Endothelial cell of umbilical vein (primary cell): ENCODE measurements around the gene SASH3. TPM values are rescaled to one million over a fixed set of nuclear protein-coding genes. Genes with fewer than 3 reads are reported as not detected.

Source experiments
- BruUV-seq: library from RNA; stranded (reverse); fragments of 400-500 nt; replicated peaks from 2 replicates; lab custom pipeline; 2021; lab: Mats Ljungman, UMichigan
- CTCF ChIA-PET: fragments of 300-600, 350-600 bp; sonication (Branson Sonifier 250); formaldehyde crosslinking; loops from one replicate; lab custom pipeline; 2021; ENCODE audit warnings: antibody characterized with exemption, inconsistent platforms; lab: Charles Lee
- POLR2A ChIA-PET: fragments of 300-600, 350-600 bp; sonication (Branson Sonifier 250); formaldehyde crosslinking; loops from one replicate; lab custom pipeline; 2021; ENCODE audit warnings: antibody characterized with exemption, inconsistent platforms; lab: Charles Lee
- DNase-seq: peaks from one replicate; pipeline ENCODE4 v3.0.0-alpha.2; 2011; ENCODE audit warnings: low read depth, low spot score
- FAIRE-seq: peaks from 2 replicates; lab custom pipeline; 2011; peaks lifted over from hg19 to GRCh38; lab: Jason Lieb, UNC
- H2AFZ ChIP-seq: 2 replicates; pipeline ENCODE4 v1.6.0; 2012; ENCODE audit warnings: low read depth, low read length, control low read depth, inconsistent platforms
- H3K27ac ChIP-seq: 2 replicates; pipeline ENCODE4 v1.5.1; 2011; ENCODE audit warnings: low read depth, mild to moderate bottlenecking, control low read depth, low read length, moderate library complexity; ENCODE audit not compliant: insufficient read depth
- H3K27me3 ChIP-seq, 2 experiments: 2 replicates each; pipeline versions ENCODE4 v1.6.0 to v1.6.1; 2011; ENCODE audit warnings: low read length in 2 of 2, mixed read lengths in 1 of 2; ENCODE audit not compliant: control insufficient read depth in 2 of 2, insufficient read depth in 2 of 2
- H3K36me3 ChIP-seq, 2 experiments: 2 replicates in 1 of 2; 3 replicates in 1 of 2; pipeline ENCODE4 v1.5.1; 2011; ENCODE audit warnings: low read length in 2 of 2, mild to moderate bottlenecking in 1 of 2, moderate library complexity in 1 of 2; ENCODE audit not compliant: control insufficient read depth in 2 of 2, insufficient read depth in 2 of 2; ENCODE audit errors: extremely low read depth in 1 of 2
- H3K4me1 ChIP-seq: 3 replicates; pipeline ENCODE4 v1.5.1; 2011; ENCODE audit warnings: mild to moderate bottlenecking, low read length; ENCODE audit not compliant: control insufficient read depth, insufficient read depth; ENCODE audit errors: extremely low read depth
- H3K4me2 ChIP-seq: 2 replicates; pipeline ENCODE4 v1.6.1; 2011; ENCODE audit warnings: low read length, control low read depth, mixed read lengths; ENCODE audit not compliant: insufficient read depth
- H3K4me3 ChIP-seq, 3 experiments: fragments of 200-600 bp in 1 of 3; sonication (generic), shearing (Covaris generic) in 1 of 3; replicated peaks in 1 of 3; 2 replicates each; pipeline ENCODE4 v1.5.1; 2011 to 2016; ENCODE audit warnings: control low read depth in 3 of 3, low read length in 3 of 3, mild to moderate bottlenecking in 2 of 3, inconsistent platforms in 1 of 3, low read depth in 1 of 3, moderate library complexity in 1 of 3; ENCODE audit not compliant: insufficient read depth in 1 of 3
- H3K79me2 ChIP-seq: 2 replicates; pipeline ENCODE4 v1.6.0; 2012; ENCODE audit warnings: low read length, inconsistent platforms; ENCODE audit not compliant: control insufficient read depth, insufficient read depth
- H3K9ac ChIP-seq: replicated peaks from 2 replicates; pipeline ENCODE3; 2011; ENCODE audit warnings: low read length, control low read depth; ENCODE audit not compliant: insufficient read depth; ENCODE audit errors: extremely low read depth
- H3K9me1 ChIP-seq: replicated peaks from 3 replicates; pipeline ENCODE4 v1.6.0; 2011; ENCODE audit warnings: mild to moderate bottlenecking, low read length; ENCODE audit not compliant: control insufficient read depth, insufficient read depth; ENCODE audit errors: extremely low read depth
- H3K9me3 ChIP-seq: replicated peaks from 2 replicates; pipeline ENCODE4 v1.5.1; 2012; ENCODE audit warnings: low read length, inconsistent platforms; ENCODE audit not compliant: control insufficient read depth, insufficient read depth
- H4K20me1 ChIP-seq: replicated peaks from 2 replicates; pipeline ENCODE3; 2011; ENCODE audit warnings: mild to moderate bottlenecking, low read length; ENCODE audit not compliant: control insufficient read depth, insufficient read depth; ENCODE audit errors: extremely low read depth
- CTCF ChIP-seq, 2 donors: IDR thresholded peaks; 1 replicate in 1 of 2; 2 replicates in 1 of 2; pipeline ENCODE4 v1.5.1; 2011; ENCODE audit warnings: low read length in 2 of 2, mild to moderate bottlenecking in 2 of 2, moderate library complexity in 2 of 2, control low read depth in 1 of 2, inconsistent platforms in 1 of 2, low read depth in 1 of 2; ENCODE audit not compliant: insufficient read depth in 1 of 2; ENCODE audit errors: extremely low read depth in 1 of 2
- EZH2 ChIP-seq: IDR thresholded peaks from 2 replicates; pipeline ENCODE4 v1.6.1; 2012; ENCODE audit warnings: borderline replicate concordance, low read depth, mild to moderate bottlenecking, moderate library complexity, low read length, inconsistent platforms; ENCODE audit not compliant: severe bottlenecking
- GATA2 ChIP-seq: IDR thresholded peaks from 2 replicates; pipeline ENCODE4 v1.7.0; 2011; ENCODE audit warnings: low read depth, mild to moderate bottlenecking, moderate library complexity, mixed read lengths, low read length; ENCODE audit not compliant: insufficient read length, insufficient read depth
- JUN ChIP-seq: IDR thresholded peaks from 2 replicates; pipeline ENCODE4 v1.6.1; 2011; ENCODE audit warnings: borderline replicate concordance, low read depth; ENCODE audit not compliant: insufficient read length, insufficient read depth
- MAX ChIP-seq: IDR thresholded peaks from 2 replicates; pipeline ENCODE4 v1.6.1; 2011; ENCODE audit not compliant: insufficient read depth, insufficient read length
- MYC ChIP-seq: IDR thresholded peaks from one replicate; pipeline ENCODE4 v1.6.1; 2011; ENCODE audit warnings: mild to moderate bottlenecking, low read depth, low read length
- POLR2A ChIP-seq: IDR thresholded peaks from 2 replicates; pipeline ENCODE4 v1.6.1; 2012; ENCODE audit warnings: low read depth, mild to moderate bottlenecking, control low read depth, low read length
- POLR2AphosphoS5 ChIP-seq: IDR thresholded peaks from 2 replicates; pipeline ENCODE4 v1.6.1; 2012; ENCODE audit warnings: low read depth, mild to moderate bottlenecking, control low read depth, low read length, moderate library complexity; ENCODE audit not compliant: insufficient read depth
- dilution Hi-C: fragments of 300-500 bp; cut with MboI; formaldehyde crosslinking; loops from one replicate; pipeline ENCODE4 v1.15.0; 2019; ENCODE audit warnings: low sequenced_read_pairs; ENCODE audit not compliant: extremely low pct_ligation_motif_present
- intact Hi-C: fragments of 100-400 bp; cut with micrococcal nuclease; formaldehyde crosslinking; loops from one replicate; pipeline ENCODE4 v1.10.0; 2022
- polyA plus RNA-seq, 4 experiments: library from polyadenylated mRNA; depleted of rRNA in 3 of 4; stranded (reverse) in 3 of 4; unstranded in 1 of 4; fragments of >200 nt; gene quantifications; 2 replicates each; pipeline versions ENCODE4 v1.2.1 to v1.2.3, GENCODE V29; 2011 to 2012; ENCODE audit warnings: missing spikeins in 1 of 4
- total RNA-seq: library from RNA; stranded (reverse); gene quantifications from 2 replicates; pipeline ENCODE4 v1.2.3, GENCODE V29; 2021

Gene SASH3
- total and polyA plus RNA-seq, 2 donors (not counting 3 experiments of a cell fraction or from before 2014, with no cell fraction given) = not detected

- Histone ChIP-seq H2AFZ (no peak overlapping the region), H3K4me2 (no peak overlapping the region), H3K36me3 (no peaks in the 10 kb centered on the region), H4K20me1 (no peaks in the 10 kb centered on the region), H3K79me2 (no peaks in the 10 kb centered on the region), H3K4me1 (peaks cover 1% of the 10 kb centered on the region), H3K4me3 (no peak overlapping the region), H3K27ac (no peak overlapping the region), H3K9me1 (no peaks in the 10 kb centered on the region), H3K9ac (no peak overlapping the region), H3K27me3 (no peaks in the 10 kb centered on the region), H3K9me3 (no peaks in the 10 kb centered on the region)
- DNase-seq = no peak
- dilution Hi-C loops (no loop called here), intact Hi-C loops (no loop called here)
- TF ChIP-seq POLR2AphosphoS5 = no peak
- no peak for TF ChIP-seq MYC
- TF ChIP-seq CTCF (IDR thresholded peaks at IDR 0.05; ENCODE audit: extremely low read depth in 1 of 2, insufficient read depth in 1 of 2, low read depth in 1 of 2, low read length in 2 of 2) = no peak
- TF ChIP-seq POLR2A = no peak
- no peak for TF ChIP-seq GATA2
- TF ChIP-seq JUN = no peak
- FAIRE-seq = no peak
- no TSS peak for BruUV-seq
- POLR2A ChIA-PET = no interaction called here
- CTCF ChIA-PET = no interaction called here
Observed at GRCh38 chrX:129782706-129783105, 3.0 kb downstream of the SASH3 start.

- no peaks in the 10 kb centered on the region for H3K4me1 ChIP-seq
- H3K36me3 ChIP-seq = no peaks in the 10 kb centered on the region
- H3K9me3 ChIP-seq = no peaks in the 10 kb centered on the region
- no peaks in the 10 kb centered on the region for H3K9me1 ChIP-seq
- TF ChIP-seq POLR2AphosphoS5 = no peak
- no peak for TF ChIP-seq GATA2
- no peak for TF ChIP-seq JUN
- TF ChIP-seq POLR2A = no peak
- TF ChIP-seq CTCF (IDR thresholded peaks at IDR 0.05; ENCODE audit: extremely low read depth in 1 of 2, insufficient read depth in 1 of 2, low read depth in 1 of 2, low read length in 2 of 2) = no peak
- TF ChIP-seq EZH2 = no peak
- no peak for TF ChIP-seq MAX
- DNase-seq = no peak
- H3K79me2 ChIP-seq = no peaks in the 10 kb centered on the region
- FAIRE-seq = no peak
- dilution Hi-C loops = no loop called here
- no peak overlapping the region for H3K4me2 ChIP-seq
- no peaks in the 10 kb centered on the region for H3K27me3 ChIP-seq
- CTCF ChIA-PET = no interaction called here
- intact Hi-C loops = no loop called here
- H3K9ac ChIP-seq = no peak overlapping the region
- no TSS peak for BruUV-seq
- no peak overlapping the region for H3K27ac ChIP-seq
- POLR2A ChIA-PET = no interaction called here
- no peak overlapping the region for H3K4me3 ChIP-seq
- no peak overlapping the region for H2AFZ ChIP-seq
- H4K20me1 ChIP-seq = no peaks in the 10 kb centered on the region
Observed at GRCh38 chrX:129783291-129783713, 3.6 kb downstream of the SASH3 start.
